GM18909 (cell line): ENCODE data around the gene DTNB.

Experiments used
- ATAC-seq: cut with Tn5 transposase; IDR thresholded peaks from one replicate; pipeline ENCODE4 v1.9.1; 2021; ENCODE audit warnings: mild to moderate bottlenecking; ENCODE audit not compliant: unreplicated experiment, poor library complexity

Gene DTNB

GRCh38 chr2:25402477-25402876 is 270.9 kb downstream of the DTNB start:
- ATAC-seq = peak; percentile 55

- no peak for ATAC-seq
Observed at GRCh38 chr2:25401307-25402026, 271.9 kb downstream of the DTNB start.

- no peak for ATAC-seq
Observed at GRCh38 chr2:25400576-25401216, 272.7 kb downstream of the DTNB start.

GRCh38 chr2:25400169-25400568 is 273.2 kb downstream of the DTNB start:
- ATAC-seq = no peak

- ATAC-seq = no peak
Observed at GRCh38 chr2:25398534-25398933, 274.8 kb downstream of the DTNB start.

- no peak for ATAC-seq
Observed at GRCh38 chr2:25397777-25398176, 275.6 kb downstream of the DTNB start.

- ATAC-seq = no peak
Observed at GRCh38 chr2:25389161-25389560, 284.2 kb downstream of the DTNB start.

GRCh38 chr2:25388491-25388890 is 284.9 kb downstream of the DTNB start:
- no peak for ATAC-seq

- no peak for ATAC-seq
Observed at GRCh38 chr2:25387876-25388449, 285.4 kb downstream of the DTNB start.

GRCh38 chr2:25386971-25387875 is 286.2 kb downstream of the DTNB start:
- no peak for ATAC-seq

- ATAC-seq = no peak
Observed at GRCh38 chr2:25385910-25386309, 287.5 kb downstream of the DTNB start.

GRCh38 chr2:25383806-25384205 is 289.6 kb downstream of the DTNB start:
- ATAC-seq = no peak

GRCh38 chr2:25381502-25381901 is 291.9 kb downstream of the DTNB start:
- ATAC-seq = no peak

- no peak for ATAC-seq
Observed at GRCh38 chr2:25380586-25381375, 292.6 kb downstream of the DTNB start.

GRCh38 chr2:25380023-25380422 is 293.4 kb downstream of the DTNB start:
- no peak for ATAC-seq

GRCh38 chr2:25379535-25379934 is 293.8 kb downstream of the DTNB start:
- ATAC-seq = no peak

GRCh38 chr2:25378731-25379490 is 294.5 kb downstream of the DTNB start:
- no peak for ATAC-seq

GRCh38 chr2:25377822-25378421 is 295.5 kb downstream of the DTNB start:
- ATAC-seq = no peak
